HL-60/S4 (cell line): ENCODE measurements around the gene DALRD3.

ENCODE experiments used
- in situ Hi-C: fragments of 300-500 bp; cut with MboI; formaldehyde crosslinking; loops from 2 replicates; pipeline ENCODE4 v1.14.3; 2022; ENCODE audit warnings: low sequenced_read_pairs

Gene DALRD3, protein sequence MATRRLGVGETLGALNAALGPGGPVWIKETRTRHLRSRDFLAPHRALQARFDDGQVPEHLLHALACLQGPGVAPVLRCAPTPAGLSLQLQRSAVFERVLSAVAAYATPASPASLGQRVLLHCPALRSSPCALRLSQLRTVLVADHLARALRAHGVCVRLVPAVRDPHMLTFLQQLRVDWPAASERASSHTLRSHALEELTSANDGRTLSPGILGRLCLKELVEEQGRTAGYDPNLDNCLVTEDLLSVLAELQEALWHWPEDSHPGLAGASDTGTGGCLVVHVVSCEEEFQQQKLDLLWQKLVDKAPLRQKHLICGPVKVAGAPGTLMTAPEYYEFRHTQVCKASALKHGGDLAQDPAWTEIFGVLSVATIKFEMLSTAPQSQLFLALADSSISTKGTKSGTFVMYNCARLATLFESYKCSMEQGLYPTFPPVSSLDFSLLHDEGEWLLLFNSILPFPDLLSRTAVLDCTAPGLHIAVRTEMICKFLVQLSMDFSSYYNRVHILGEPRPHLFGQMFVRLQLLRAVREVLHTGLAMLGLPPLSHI

DNA sequence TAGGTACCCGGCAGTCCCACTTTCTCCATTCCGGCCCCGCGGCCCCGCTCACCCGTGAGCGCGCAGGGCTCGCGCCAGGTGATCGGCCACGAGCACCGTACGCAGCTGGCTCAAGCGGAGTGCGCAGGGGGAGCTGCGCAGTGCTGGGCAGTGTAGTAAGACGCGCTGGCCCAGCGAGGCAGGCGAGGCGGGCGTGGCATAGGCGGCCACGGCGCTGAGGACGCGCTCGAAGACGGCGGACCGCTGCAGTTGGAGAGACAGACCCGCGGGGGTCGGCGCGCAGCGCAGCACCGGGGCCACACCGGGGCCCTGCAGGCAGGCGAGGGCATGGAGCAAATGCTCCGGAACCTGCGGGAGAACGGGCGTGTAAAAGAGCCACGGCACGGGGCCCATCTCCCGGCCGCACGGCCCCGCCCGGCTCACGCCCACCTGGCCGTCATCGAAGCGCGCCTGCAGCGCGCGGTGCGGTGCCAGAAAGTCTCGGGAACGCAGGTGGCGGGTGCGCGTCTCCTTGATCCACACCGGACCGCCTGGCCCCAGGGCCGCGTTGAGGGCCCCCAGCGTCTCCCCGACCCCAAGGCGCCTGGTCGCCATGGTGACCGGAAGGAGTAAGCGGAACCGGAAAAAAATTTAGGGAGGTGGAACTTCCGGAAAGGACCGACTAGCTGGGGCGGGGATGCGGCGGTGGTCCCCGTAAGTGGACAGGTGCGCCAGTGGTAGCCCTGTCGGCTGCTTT is at the start of gene DALRD3:
Gene DALRD3, minus strand, starts transcription at position 610 of the 736 bp plus-strand sequence. Its CDS starts 16 bp downstream, at position 594.
- in situ Hi-C loops, result no loop called here

DNA sequence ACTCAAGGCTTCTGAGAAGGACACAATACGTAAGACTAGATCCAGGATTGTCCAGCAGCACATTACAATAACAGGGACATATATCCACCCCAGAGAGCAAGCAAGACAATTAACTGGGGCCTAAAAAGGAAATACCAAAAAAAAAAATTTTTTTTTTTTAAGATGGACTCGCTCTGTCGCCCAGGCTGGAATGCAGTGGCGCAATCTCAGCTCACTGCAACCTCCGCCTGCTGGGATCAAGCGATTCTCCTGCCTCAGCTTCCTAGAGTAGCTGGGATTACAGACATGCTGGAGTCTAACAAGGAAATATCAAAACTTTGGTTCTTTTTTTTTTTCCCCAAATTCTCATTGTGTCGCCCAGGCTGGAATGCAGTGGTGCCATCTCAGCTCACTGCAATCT is 39.6 kb upstream of the DALRD3 start:
- in situ Hi-C loops, result no loop called here

DNA sequence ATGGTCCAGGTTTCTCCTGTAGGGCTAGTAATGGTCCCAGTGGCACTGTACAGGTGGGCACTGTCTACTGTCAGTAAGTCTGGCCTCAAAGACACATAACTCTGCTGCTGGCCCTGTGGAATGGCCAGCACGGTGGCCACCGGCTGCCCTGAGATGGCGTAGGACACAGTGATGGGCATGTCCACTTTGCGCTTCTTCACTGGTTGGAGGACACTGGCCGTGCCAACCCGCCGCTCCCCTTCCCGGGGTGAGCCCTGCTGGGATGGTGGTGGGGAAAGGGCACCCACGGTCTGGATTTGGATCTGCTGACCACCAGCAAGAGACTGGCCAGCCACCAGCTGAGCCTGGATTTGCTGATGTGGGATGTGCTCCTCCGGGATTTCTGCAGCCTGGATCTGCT is 38.9 kb upstream of the DALRD3 start:
- in situ Hi-C loops, result no loop called here

DNA sequence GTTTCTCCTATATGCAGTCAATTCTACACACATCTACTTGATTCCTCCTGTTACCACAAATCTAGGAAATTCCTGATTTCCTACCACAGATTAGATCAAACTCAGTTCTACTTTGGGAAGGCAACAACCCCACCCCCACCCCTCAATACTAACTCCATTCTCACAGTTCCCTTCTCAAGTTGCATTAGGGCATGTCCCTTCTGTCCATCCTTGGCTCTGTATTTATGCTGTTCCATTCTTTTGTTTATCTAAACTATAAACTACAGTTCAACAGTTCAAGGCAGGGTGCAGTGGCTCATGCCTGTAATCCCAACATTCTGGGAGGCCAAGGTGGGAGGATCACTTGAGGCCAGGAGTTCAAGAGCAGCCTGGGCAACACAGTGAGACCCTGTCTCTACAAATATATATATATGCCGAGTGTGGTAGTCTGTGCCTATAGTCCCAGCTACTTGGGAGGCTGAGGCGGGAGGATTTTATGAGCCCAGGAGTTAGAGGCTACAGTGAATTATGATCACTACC is 36.0 kb upstream of the DALRD3 start:
- in situ Hi-C loops, result no loop called here

DNA sequence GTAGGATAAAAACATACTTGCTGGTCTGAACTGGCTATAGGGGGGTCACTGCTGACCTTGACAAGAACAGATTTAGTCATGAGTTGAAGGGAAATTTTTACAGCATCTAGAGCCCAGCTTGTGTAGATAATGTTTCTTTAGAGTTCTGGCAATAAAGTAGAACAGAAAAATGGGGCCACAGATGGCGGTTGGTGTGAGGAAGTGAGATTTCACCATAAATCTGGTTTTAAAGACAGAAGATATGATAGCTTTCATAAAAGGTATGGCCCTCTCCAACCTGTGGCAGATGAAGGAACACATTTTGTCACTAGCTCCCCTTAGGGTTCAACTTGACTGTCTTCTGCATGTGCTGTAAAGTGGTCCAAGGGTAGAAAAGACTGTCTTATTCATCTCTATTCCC is 35.2 kb upstream of the DALRD3 start:
- in situ Hi-C loops, result no loop called here

DNA sequence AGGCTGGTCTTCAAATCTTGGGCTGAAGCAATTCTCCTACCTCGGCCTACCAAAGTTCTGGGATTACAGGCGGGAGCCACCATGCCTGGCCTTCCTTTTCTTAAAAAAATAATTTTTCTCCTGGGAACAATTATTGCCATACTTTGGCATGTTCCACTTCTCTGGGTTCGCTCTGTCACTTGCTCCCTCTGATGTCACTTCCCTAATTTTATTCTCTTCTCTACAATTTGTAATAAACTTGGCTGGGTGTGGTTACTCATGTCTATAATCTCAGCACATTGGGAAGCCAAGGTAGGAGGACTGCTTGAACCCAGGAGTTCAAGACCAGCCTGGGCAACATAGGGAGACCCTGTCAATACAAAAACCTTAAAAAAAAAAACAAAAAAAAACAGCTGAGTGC is 16.9 kb upstream of the DALRD3 start:
- in situ Hi-C loops, result no loop called here

DNA sequence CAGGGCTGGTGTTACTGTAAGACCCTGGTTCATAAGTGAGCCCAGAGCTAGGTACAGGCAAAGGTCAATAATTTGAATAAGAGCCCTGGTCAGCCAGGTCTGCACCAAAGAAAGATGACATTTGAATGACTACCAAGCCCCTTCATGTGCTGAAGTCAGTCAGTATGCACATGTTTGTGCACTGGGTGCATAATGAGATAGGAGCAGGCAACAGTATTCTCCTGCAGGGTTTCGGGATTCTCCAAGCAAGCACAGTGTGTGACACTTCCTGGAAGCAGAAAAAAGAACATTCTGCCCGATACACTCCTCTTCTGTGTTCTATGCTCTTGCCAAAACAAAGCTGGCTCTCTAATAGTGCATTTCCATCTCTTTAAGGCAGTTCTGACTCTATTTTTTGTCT is 16.3 kb upstream of the DALRD3 start:
- in situ Hi-C loops, result no loop called here

DNA sequence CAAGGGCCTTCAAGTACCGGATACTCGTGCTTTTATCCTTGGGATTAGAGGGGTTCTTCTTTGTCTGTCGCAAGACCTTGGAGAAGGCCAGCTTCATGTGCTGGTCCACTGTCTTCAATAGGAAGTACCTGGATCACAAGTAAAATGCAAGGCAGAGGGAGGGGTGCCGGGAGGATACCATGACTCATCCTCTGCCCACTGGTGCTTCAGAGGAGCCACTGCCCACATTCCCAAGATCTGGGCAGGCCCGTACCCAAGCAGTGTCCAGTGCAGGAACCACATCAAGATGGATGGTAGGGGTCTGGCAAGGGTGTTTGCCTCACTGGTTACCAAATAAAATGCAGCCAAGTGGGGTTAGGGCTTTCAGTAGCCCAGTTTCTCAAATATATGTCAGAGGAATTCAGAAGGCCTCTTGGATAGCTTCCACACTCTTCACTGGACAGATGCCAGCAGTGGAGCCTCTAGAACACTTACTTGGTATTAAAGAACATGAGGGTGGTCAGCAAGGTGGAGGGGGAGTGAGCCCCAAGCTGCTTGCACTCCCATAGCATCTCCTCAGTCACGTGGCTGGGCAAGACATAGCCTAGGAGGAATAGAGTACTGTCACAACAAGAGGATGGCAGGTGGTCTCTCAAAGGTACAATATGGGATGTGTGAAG is 14.4 kb upstream of the DALRD3 start:
- in situ Hi-C loops, result no loop called here

DNA sequence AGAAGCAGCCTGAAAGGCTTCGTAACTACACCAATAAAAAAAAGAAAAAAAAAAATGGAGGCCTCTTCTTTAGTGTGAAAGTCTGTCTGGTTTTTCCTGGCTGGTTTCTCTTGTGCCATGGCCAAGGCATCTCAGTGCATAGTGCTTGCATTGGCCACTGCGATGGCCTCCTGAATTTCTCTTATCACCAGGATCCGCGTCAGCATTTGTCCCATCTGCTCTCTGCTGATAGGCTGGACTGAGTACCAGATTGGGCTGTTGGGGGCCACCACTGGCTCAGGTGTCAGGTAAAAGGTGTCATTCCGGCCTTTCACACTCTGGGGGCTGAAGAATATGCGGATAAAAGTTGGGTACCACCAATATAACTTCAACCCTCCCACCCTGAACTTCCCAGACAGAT is 11.9 kb upstream of the DALRD3 start:
- in situ Hi-C loops, result no loop called here

DNA sequence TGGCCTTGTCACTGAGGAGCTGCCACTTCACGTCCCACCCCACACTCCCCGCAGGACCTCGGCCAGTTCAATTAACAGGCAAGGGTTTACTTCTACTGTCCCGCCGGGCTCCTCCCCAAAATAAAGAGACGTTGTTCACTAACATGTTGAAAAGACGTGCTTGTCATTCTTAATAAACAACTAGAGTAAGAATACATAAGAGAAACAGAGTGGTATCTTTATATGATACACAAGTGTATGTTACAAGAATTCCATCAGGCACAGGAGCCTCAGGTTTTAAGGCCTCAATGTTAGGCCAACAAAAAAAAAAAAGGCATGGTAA is 11.1 kb upstream of the DALRD3 start:
- in situ Hi-C loops, result no loop called here

DNA sequence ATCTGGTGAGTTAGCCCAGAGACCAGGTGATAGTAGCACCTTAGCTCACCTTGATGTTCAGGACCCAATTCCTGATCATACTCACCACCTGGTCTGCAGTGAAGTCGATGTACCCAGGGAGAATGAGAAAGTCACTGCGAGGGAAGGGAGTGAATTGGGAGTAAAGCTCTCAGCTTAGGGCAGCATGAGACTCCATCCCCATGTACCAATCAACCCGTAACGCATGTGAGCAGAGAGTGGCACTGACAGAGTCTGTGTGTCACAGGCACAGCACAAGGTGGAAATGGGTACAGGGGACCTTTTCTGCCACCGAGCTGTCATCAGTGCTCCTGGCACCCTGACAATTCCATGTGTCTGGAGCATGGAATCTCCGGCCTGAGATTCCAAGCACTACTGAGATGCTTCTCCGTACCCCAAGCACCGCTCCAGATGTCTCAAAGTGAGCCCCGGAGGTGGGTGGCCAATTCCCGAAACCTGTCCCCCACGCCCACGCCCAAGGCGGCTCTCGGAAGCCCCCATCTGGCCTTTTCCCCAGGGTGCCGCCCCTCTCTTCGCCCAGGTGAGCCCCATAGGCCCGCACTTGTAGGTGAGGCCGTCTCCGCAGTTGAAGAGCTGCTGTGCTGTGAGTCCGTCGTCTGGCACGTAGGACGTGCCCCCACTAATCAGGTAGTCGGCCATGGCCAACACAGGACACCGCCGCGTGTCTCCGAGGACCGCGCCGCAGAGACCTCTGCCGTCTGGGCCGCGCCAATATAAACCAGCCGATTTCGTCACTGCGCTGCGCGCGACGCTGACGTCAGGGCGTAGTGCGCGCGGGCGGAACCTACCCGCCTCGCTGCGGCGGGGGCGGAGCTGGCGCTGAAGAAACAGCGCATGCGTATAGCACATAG is 10.5 kb upstream of the DALRD3 start, which contains the start of gene IMPDH2:
Gene IMPDH2, minus strand, starts transcription at position 726 of the 890 bp plus-strand sequence. Its CDS starts 48 bp downstream, at position 678.
- in situ Hi-C loops, result no loop called here

DNA sequence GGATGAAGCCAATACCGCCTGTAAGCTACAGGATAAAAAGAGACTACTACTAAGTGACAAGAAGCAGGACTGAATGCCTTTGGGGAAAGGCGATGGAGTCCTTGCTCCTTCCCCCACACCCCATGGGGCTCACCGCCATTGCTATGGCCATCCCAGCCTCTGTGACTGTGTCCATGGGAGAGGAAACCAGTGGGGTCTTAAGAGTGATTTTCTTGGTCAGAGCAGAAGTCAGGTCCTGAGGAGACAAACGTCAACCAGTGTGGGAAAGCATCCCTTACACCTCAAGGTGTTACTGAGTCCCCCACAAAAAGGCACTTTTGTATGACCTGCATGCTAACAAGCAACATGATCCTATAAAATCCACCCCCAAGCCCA is 9.9 kb upstream of the DALRD3 start:
- in situ Hi-C loops, result no loop called here

DNA sequence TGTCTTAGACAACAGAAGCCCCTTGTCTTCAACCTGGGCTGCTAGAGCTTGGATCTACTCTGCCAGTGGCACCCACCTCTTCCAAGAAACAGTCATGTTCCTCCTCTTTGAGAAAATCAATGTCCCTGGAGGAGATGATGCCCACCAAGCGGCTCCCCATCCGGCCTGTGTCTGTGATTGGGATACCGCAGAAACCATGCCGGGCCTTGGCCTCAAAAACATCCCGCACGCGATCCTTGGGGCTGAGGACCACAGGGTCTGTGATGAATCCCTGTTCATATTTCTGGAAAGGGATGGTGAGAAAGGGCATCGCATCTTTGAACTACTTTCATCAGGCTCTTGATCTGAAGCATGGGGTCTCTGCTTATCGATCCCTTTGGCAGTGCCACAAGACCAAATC is 9.3 kb upstream of the DALRD3 start:
- in situ Hi-C loops, result no loop called here

DNA sequence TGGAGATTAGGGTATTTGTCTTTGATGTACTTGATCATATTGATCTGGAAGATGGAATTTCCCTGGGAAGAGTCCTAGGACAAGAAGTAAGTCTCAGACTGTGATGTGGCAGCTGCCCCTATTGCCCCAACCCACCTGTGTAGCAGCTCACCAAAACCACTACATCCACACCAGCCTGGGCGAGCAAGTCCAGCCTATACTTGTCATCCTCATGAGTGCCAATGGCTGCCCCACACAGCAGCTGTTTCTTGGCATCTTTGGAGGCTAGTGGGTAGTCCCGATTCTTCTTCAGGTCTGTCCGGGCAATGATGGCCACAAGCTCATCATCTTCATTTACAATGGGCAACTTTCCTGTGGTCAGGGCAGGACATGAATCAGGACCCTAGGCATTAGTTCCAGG is 8.2 kb upstream of the DALRD3 start:
- in situ Hi-C loops, result no loop called here

DNA sequence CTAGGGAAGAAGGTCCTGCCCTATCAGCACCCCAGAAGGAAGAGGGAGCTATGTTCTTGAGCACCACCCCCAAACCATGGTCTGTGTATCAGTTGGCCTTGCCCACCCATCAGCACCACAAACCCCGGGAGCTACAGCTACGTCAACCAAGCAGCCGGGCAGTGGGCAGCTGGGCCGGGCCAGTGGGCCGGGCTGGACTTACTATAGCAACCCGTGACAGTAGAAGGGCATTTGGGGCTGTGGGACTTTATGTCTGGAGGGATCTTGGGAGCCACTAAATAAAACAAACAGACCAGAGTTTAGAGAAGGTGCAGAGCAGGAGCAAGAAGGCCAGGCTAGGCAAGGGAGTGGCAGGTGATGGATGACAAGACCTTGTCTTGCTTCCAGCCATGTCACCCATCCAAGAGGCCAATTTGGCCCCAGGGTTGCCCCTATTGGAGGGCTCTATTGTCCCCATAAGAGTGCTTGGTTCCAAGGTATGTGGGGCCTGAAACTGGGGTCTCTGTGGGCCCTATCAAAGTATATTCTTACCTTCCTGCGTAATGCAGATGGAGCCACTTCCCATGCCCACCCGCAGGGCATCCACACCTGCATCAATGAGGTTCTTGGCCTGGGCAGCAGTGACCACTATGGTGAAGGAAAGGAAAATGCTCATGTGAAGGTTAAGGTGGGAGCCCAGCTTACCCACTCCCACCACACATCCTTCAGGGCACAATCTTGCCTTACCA is 7.6 kb upstream of the DALRD3 start:
- in situ Hi-C loops, result no loop called here

DNA sequence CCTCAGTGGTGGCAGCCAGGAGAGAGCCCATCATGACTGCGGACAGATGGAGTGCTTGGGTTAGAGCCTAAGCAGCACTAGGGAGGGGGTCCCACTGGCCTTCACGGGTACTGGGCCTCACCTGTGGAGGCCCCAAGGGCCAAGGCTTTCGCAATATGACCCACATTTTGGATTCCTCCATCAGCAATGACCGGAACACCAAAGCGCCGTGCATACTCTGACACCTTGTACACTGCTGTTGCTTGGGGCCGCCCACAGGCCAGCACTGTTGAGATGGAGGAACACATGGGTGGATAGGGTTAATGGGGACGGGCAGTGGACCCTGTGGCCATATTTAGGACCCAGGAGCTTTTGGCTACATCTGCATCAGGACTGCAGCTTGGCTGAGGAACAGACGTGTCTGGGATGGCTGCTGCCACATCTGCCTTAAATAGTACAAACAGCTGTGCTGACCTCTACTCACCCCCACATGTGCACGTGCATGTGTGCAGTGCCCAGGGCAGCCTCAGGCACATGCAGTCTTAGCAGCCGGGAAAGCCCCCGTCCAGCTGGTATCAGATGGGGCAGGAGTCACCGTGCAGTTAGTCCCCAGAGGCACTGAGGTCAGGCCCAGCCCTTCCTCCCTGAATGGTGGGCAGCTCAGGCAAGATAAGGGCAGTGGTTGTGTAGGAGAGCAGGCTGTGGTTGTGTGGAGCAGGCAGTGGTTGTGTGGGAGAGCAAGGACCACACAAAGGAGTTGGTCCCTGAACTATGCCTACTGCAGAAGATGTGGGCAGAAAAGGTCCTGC is 6.8 kb upstream of the DALRD3 start:
- in situ Hi-C loops, result no loop called here

DNA sequence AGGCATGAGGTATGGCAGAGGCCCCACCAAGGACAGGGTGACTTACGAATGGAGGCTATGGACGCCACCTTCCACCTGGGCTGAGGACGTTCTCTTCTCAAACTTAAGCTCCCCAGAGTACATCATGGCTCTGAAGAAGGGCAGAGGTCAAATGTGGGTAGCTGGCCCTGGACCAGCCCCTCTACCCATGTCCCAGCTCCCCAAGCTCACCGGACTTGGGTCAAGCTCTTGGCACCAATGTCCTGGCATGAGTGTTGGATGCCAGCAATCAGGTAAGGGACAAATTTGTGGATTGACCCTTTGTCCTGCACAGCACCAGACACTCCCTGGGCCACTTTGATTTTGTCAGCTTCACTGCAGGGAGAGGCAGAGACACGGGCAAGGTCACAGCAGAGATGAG is 6.1 kb upstream of the DALRD3 start:
- in situ Hi-C loops, result no loop called here

DNA sequence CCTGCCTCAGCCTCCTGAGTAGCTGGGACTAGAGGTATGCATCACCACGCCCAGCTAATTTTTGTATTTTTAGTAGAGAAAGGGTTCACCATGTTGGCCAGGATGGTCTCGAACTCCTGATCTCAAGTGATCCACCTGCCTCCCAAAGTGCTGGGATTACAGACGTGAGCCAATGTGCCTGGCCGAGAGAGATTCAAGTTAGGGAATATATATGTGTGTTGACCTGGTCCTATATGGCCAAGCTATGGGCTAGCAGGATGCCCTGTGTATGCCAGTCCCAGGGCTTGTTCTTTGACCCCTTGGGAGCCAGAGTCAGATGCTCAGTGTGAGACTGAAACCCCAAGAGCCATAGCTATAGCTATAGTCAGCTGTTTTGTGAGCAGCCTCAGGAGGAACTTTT is 5.4 kb upstream of the DALRD3 start:
- in situ Hi-C loops, result no loop called here

DNA sequence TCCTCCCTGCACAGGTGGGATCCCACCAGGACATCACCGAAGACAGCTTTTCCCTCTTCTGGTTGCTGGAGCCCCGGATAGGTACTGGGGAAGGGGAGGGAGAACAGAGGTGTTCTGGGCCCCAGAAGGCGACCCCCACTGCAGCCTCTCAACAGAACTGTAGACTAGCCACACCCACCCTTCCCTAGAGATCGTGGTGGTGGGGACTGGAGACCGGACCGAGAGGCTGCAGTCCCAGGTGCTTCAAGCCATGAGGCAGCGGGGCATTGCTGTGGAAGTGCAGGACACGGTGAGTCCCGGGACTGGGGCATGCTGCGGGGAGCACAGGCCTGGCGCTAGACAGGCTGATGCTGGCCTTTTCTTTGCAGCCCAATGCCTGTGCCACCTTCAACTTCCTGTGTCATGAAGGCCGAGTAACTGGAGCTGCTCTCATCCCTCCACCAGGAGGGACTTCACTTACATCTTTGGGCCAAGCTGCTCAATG is 4.3 kb upstream of the DALRD3 start:
- in situ Hi-C loops, result no loop called here
